ENCODE results near the gene DNAH9.

The DNAH9 gene

DNA sequence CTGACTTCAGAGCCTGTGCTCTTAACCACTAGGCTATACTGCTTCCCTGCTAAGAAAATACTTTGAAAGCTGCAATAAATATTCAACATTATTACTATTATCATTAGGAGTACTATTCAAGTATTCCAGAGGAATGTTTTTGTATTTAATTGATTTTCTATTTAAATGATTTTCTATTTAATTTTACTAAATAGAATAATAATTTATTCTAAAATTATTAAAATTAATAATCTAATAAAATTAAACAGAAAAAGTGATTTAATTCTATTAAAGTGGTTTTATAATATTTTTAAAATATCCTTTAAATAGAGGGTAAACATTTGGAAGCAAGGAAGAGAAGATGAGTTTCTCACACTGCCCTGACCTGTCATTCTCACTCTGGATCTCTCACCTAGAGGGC, 173.8 kb downstream of the DNAH9 start:
- no peak for DNase-seq

DNA sequence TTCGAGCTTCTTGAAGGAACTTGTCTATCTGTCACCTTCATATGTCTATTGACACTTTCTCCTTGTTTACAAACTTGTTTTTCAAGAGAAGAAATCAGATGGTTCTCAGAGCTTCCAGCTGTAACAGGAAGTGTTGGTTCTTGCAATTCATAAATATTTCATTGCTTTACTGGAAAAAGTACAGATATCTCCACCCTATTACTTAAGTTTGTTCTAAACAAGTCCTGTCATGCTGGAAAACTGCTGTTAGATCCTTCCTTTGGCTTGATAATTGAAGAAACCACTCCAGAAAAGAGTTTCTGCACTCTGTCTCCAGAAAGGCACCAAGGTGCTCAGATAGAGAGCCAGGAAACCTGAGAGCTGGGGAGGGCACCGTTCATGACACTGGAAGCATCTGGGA, 181.6 kb downstream of the DNAH9 start:
- no peak for DNase-seq

DNA sequence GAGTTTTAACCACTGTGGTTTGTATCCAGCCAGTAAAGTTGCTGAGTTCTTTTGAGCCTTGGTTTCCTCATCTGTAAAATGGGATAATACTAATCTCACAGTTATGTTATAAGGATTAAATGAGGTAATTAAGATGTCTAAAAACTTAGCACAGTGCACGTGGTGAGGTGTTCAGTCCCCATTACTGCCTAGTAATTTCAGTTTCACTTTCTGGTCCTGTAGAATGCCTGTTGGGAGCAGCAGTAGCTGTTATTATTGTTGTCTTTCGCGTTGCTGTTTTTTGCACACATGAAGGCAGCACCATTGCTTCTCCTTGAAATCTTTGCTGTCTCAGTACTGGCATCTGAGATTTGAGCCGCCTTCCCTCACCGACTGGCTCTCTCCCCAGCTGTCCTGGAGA, 182.4 kb downstream of the DNAH9 start:
- no peak for DNase-seq

DNA sequence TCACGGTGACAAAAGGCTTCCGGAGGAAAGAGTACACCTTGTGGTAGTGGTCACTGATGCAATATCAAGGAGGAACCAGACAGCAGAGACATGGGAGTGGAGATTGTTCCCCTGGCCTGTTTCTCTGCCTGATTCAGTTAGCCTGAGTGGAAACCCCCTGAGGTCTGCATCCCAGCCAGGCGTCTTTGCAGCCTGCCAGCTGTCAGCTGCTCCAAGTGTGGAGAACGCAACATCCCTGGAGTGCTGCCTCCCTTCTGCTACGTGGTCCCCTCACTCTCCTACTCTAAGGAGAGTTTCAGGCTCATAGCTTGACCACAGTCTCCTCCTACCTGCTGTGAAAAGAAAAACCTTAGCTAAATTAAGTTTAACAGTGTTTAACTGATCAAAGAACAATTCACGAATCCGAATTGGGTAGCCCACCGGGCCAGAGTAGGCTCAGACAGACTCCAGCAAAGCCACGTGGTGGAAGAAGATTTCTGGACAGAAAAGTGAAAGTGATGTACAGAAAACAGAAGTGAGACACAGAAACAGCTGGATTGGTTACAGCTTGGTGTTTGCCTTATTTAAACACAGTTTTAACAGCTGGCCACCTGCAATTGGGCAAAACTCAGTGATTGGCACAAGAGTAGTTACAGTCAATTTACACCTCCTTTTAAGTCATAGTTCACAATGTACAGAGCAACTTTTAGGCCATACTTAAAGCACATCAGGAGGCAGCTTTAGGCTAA, 188.6 kb downstream of the DNAH9 start:
- DNase-seq: no peak

DNA sequence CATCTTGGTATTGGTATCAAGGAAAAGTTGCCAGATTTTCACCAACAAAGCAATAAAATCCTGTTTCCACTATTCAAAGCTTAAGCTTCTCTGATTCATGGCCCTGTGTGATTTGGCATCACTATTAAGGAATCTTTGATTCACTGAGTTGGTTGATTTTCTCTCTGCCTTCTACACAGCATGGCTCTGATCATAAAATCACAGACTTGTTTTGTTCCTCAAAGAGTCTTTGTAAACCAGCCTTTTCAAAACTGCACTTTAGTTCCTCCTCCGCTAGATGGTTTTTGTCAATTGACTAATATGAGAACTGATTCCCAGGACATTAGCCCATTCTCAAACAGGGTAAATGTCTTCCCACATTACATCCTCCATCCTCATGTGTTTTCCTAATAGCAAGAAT, 197.6 kb downstream of the DNAH9 start:
- DNase-seq: no peak

DNA sequence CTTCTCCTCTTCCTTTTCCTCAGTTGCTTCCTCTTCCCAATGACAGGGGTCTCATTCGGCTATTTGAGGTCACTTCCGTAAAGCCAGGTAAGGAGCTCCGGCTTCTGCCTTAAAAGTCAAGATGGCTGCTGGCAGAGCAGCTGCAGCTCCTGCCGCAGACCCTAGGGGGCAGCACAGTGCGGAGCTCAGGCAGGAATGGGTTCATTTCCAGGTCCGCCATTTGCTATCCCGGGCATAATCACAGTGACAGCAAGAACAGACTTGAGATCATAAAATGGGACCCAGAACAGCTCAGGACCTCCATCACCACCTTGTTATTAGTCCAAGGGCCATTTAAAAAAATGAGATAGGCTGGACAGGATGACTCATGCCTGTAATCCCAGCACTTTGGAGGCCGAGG, 199.5 kb downstream of the DNAH9 start:
- DNase-seq: no peak

DNA sequence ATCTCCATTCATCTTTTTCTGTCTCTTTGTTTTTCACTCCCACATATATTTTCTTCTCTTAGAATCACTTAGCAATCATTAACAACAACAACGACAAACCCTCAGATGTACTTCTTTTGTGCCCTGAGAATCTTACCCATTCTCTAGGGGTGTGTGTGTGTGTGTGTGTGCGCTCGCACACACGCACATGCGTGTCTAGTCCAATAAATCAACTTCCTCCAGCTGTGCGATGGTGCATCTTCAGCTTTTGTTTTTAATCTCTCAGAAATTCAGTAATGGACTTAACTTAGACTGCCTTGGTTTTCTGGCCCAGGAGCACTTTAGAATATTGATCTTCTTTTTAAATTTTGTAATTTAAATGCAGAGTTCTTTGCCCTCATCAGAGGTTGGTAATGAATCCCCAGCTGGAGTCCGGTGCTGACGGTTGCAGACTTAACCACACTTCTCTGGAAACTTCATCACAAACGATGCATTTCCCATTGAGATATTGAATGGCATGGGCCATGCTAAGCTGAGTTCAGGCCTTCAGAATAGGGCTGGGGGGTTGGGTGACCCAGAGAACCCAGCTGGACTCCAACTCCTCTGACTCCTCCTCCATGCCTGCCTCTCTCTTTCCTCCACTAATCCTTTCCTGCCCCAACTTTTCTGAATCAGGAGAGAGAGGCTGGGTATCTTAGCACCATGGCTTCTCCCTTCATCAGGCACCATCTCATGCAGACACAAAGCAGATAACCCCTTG, 205.1 kb downstream of the DNAH9 start:
- DNase-seq: no peak

DNA sequence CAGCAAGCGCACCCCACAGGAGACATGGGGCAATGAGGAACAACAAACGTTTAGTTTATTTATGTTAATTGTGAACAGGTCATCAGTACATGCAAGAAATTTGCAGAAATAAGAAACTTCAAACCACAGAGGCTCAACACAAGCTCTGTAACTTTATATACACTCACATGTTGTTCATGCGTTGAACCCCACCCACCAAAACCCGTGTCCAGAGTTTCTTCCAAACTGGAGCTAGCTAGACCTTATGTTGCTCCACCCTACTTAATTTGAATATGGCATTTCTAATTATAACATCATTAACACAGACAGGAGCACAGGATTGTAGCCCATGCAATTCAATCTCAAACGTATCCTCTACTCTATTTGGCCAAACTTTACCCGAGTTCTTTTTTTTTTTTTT, 206.9 kb downstream of the DNAH9 start:
- DNase-seq: no peak

DNA sequence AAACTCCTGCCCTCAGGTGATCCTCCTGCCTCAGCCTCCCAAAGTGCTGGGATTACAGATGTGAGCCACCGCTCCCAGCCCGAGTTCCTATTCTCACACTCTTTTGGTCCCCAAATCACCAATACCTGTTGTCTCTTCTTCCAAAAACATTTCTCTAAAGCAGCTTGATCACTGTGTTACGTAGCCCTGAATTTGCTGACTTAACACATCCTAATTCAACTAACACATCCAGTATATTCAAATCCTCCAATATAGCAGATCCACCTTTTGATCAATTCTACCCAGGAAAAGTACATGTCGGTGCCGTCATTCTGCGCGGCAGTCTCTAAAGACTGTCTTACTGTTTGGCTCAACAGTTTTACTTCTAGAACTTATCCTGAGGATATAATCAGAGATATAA, 207.7 kb downstream of the DNAH9 start:
- no peak for DNase-seq

DNA sequence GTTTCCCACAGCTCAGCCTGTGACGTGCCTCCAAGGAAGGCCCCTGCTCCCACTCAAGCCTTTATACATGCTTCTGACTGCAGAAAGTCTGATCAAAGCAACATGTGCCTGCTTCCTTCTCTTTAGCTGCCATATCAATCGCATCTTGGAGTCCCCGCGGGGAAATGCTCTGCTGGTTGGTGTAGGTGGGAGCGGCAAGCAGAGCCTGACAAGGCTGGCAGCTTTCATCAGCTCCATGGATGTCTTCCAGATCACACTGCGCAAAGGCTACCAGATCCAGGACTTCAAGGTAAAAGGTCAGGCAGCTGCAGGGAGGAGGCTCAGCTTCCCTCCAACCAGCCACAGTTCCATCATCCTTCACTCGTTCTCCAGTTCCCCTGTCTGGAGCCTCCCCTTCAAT, 209.3 kb downstream of the DNAH9 start:
- DNase-seq: no peak

DNA sequence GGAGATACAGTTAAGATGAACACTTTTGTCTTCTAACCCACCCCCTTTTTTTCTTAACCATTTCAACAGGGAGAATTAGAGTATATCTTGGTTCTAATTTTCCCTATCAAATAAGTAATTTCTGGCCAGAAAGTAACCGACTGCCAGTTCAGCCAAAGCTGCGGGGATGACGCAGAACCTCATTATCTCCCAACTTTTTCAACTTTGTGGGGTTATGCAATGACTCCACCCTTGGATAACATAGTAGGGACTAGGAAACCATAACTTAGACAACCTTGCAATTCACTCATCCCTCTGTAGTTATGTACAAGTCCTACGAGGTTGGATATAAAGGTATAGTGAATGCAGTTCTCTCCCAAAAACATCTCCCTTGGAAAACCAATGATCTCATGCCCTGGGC, 215.0 kb downstream of the DNAH9 start:
- no peak for DNase-seq

DNA sequence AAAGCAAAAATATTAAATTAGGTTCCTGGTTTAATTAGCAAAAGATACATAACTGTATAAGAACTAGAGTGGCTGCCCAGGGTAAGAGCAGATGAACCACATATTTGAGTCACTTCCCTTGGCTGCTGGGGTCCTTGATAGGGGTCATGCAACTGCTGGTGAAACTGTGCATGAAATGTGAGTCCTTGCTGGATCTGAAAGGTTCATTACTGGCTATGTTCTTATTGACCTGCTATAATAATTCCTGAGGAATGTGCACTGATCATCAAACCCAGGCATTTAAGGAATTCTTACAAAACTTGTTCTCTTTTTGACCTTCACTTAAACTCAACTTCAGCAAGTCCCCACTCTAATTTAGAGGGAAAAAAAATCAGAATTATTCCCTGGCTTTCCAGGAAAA, 215.6 kb downstream of the DNAH9 start:
- no peak for DNase-seq

DNA sequence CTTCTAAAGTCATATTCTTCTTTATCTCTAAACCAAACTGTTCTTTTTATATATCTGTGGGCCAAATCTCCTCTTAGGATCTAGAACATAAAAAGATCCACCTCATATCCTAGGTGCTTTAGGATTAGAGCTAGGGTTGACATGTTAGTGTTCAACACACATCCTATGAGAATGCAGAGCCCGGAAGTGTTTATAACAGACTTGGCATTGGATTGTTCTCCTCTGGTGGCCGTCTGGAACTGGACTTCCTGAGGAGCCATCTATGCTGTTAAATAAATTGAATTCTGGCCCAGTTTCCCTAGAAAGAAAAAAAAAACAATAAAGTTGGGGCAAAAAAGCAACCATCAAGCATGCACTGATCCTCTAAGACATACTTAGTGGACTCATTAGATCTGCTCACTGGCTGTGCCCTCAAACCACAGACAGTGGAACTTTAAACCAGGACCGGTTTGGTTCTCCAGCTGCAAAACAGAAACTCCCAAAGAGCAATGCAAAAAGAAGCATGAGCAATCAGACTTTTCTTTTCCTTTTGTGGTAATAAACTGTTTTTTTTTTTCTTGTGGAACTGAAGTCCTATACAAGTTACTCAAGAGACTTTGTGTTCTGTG, 216.5 kb downstream of the DNAH9 start:
- no peak for DNase-seq

DNA sequence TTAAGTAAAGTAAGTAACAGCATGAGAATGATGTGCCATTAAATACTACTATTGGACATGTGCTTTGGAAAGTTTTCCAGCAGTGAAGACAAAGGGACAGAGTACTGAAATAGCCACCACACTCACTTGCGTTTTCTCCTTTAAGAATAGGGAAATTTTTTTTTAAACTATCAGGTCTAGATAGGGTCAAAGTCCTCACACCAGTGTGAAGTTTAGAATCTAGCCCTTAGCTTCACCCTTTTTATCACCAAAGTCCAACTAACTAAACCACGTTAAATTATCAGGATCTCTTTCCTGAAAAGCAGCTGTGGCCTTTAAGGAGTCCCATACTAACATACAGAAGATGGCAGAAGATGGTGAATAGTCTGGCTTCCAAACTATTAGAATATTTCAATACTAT, 218.1 kb downstream of the DNAH9 start:
- DNase-seq: no peak

DNA sequence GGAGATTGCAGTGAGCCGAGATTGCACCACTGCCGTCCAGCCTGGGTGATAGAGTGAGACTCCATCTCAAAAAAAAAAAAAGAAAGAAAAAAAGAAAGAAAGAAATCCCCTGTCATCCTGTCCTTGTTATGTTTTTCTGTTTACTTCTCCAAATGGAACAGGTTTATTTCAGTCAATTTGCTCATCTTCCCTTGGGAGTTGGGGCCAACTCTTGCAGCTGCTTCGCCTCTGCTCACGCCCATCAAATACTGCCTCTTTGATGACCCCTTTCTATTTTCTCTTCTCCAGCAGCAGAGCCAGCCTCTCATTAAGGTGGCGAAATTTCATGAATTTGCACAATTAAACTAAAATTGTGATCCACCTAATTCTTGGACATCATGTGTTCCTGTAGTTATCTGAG, 225.6 kb downstream of the DNAH9 start:
- DNase-seq: no peak

DNA sequence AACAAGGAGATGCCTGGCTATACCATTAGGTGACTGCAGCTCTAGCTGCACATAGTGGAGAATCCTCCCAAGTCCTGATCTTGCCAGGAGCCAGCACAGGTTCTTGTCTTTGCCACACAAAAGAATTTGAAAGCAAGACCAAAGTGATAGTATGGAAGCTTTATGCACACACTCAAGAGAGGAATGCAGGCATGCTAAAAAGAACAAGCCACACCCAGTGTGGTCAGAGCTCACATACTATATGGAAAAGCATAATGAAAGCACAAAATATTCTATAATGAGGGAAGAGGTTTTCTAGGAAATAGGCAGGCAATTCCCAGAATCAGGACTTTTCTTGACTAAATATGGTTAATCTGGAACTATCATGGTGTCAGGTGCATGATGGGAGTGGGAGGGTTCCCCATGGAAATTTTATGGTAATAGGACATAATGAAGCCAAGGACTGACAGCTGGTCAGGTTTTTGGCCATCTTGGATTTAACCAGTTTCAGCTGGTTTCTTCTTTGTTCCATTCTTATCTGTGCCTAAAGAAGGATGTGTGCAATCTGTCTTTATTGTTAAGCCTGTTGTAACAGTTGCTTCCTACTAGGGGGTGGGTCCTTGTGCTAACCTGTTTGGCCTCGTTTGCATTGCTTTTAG, 227.4 kb downstream of the DNAH9 start:
- DNase-seq: no peak

DNA sequence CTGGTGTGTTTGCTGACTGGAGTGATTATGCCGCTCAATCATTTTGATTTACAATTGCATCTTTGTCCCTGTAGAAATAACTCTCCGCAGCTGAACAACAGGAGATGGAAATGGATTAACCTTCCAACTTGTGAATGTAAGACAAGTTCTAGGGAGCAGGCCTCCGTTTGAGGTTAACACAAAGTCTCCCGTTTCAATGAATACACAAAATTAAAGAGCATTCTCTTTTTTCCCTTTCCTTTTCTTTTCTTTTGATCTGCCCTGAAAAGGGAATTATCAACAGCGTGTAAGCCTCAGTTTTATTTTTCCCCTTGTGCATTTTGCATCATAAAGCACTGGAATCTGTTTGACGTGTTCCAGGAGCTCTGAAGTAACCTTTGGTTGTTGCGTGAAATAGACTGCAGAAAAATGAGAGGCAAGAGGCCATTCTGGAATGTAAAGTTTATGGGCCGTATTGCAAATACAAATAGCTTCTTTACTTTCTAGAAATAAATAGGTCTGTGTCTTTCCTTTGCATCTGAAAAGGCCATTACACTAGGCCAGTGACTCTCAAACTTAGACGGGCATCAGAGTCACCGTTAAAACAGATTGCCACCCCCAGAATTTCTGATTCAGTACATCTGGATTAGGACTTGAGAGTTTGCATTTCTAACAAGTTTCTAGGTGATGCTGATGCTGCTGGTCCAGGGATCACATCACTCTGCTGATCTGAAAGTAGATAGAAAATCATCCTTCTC, 234.3 kb downstream of the DNAH9 start:
- DNase-seq: no peak

DNA sequence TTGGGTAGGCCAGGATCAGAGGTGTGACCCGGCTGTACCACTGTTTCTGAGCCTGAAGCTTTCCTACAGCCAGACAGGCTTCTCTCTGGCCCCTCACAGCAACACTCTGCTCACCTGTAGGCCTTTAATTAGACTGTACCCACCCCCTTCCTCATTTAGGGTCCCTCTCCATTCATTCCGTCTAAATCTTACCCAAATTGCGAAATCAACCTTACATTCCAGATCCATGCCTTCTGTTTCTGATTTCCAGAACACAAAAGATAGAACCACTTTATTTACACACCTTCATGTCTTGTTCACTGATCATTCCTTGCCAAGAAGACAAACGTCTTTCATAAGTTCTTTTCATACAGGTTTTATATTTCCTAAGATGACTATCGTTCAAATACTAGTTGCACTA, 238.2 kb downstream of the DNAH9 start:
- DNase-seq: no peak

DNA sequence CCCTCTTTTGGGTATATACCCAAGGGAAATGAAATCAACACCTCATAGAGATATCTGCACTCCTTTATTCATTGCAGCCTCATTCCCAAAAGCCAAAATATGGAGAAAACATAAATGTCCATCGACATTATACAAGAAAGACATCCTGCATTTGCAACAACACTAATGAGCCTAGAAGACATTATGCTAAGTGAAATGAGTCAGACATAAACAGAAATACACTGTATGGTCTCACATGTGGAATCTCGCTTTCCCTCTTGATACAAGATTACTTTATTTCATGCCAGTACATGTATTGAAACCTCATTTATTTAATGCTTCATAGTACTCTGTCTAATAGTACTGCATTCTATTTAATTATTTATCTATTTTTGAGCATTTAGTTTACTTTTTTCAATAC, 241.8 kb downstream of the DNAH9 start:
- DNase-seq: no peak

DNA sequence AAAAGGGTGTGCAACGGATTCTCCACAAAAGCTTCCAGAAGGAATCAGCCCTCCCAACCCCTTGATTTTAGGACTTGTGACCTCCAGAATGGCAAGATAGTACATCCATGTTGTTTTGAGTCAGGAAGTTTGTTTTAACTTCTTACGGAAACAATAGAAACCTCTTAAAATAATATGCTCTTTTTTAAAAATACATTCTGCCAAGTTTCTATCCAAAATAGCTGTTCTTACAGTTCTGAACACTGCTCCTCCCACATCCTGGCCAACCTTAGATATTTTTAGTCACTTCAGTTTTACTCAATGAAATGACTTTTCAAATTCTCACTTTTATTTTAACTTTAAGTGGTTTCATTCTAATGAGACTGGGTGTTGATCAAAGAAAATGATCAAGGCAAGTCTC, 242.6 kb downstream of the DNAH9 start:
- no peak for DNase-seq

DNA sequence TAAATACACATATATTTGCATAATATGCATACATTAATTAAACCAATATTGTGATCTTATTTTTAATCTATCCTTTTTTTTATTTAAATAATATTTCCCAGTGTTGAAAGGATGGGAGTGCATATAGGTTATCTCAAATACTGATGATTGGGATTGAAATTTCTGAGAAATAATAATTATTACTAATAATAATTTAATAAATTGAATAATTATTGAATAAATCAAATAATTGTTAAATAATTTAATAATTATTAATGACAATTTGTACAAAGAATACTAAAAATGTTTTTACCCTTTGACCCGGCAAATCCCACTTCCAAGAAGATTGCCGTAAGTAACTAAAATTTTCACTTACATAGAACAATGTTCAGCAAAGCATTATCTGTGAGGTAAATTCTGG, 250.1 kb downstream of the DNAH9 start:
- no peak for DNase-seq

DNA sequence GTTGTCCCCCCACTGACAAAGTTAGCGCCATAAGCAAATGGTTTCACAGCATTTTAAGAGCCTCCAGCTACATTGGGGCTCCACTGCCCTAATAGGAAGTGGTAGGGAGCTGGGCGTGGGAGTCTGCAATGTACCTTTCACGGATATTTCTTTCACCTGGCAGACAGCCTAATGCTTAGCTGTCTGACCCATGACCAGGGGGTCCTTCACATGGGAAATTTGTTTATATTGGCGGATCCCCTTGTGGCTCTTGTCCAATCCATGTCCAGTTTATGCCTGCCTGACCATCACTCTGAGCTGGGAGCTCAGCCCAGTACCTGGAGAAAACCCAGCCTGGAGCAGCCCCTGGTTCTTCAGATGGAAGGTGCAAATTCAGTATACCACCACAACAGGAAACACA, 254.0 kb downstream of the DNAH9 start:
- no peak for DNase-seq

DNA sequence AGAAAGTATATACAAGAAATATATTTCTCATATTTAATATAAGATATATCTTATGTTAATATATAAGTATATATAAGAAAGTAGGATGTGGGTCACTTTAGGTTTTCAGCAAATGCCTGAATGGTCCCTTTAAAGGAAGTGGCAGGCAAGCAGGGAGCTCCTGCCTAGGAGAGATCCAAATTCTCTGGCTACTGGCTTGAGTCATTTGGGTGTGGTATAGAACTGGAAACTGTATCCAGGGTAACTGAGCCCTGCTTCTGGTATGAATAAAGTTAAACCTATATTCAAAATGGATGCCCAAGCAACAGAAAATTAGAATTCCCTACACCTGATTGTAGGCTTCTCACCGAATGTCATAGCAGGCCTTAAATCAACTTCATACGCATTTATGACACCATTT, 254.6 kb downstream of the DNAH9 start:
- no peak for DNase-seq
